ENCODE results near the gene MYH16.

GRCh38 chr7:99344061-99344647 is 71.5 kb downstream of the MYH16 start:
- TF ChIP-seq CTCF (IDR thresholded peaks at IDR 0.05 in 8 of 11, conservative IDR thresholded peaks at IDR 0.05 in 3 of 11) (no peak), POLR2A (IDR thresholded peaks at IDR 0.05) (no peak), POLR2AphosphoS5 (IDR thresholded peaks at IDR 0.05) (peak in 2 of 3 donors; percentile 17 to 52)
